OCI-LY3 (cell line): ENCODE measurements around the gene TWIST2.

ENCODE experiments used
- EZH2phosphoT487 ChIP-seq: fragments of 200-600 bp; shearing (Covaris generic); IDR thresholded peaks from 2 replicates; pipeline ENCODE4 v1.6.1; 2018; ENCODE audit warnings: antibody characterized with exemption, mixed run types, low read depth
- TF ChIP-seq, protein P1 (sequence below): fragments of 200-600, 300-600 bp; sonication (generic); IDR thresholded peaks from 2 replicates; pipeline ENCODE4 v1.5.1; 2014; ENCODE audit warnings: antibody characterized with exemption, low read length, low read depth

DNA sequence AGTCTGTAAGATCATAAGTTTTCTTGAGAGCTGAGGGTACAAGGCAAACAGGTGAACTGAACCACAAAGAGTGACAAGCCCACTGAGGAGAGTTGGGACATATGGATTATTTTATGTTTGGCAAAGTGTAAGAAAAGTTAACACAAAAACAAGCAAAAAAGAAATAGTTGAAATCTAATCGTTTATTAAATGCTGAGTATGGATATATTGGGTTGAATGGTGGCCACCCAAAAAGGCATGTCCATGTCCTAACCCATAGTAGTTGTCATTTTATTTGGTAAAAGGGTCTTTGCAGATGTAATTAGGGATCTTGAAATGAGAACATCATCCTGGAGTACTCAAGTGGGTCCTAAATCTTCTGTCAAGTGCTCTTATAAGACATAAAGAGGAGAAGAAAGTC is 24.9 kb upstream of the TWIST2 start:
- TF ChIP-seq, protein P1, sequence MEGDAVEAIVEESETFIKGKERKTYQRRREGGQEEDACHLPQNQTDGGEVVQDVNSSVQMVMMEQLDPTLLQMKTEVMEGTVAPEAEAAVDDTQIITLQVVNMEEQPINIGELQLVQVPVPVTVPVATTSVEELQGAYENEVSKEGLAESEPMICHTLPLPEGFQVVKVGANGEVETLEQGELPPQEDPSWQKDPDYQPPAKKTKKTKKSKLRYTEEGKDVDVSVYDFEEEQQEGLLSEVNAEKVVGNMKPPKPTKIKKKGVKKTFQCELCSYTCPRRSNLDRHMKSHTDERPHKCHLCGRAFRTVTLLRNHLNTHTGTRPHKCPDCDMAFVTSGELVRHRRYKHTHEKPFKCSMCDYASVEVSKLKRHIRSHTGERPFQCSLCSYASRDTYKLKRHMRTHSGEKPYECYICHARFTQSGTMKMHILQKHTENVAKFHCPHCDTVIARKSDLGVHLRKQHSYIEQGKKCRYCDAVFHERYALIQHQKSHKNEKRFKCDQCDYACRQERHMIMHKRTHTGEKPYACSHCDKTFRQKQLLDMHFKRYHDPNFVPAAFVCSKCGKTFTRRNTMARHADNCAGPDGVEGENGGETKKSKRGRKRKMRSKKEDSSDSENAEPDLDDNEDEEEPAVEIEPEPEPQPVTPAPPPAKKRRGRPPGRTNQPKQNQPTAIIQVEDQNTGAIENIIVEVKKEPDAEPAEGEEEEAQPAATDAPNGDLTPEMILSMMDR = no peak
- TF ChIP-seq EZH2phosphoT487 = no peak
